ENCODE results near the gene UBASH3B.

UBASH3B gene

GRCh38 chr11:122777343-122777742 lies 121.8 kb downstream of the UBASH3B start:
- DNase-seq (ENCODE audit: low read depth in 1 of 2, low spot score in 1 of 2) = no peak
- no peak for TF ChIP-seq REST (IDR thresholded peaks at IDR 0.05; ENCODE audit: insufficient replicate concordance, low read depth)
- TF ChIP-seq SPI1 (IDR thresholded peaks at IDR 0.05; ENCODE audit: borderline replicate concordance, low read depth) = no peak
- no peak for TF ChIP-seq GABPA (IDR thresholded peaks at IDR 0.05; ENCODE audit: low read depth)
- no peak for TF ChIP-seq POLR2AphosphoS5 (IDR thresholded peaks at IDR 0.05; ENCODE audit: low read depth)
- no peak for TF ChIP-seq CTCF (IDR thresholded peaks at IDR 0.05; ENCODE audit: insufficient read depth, low read length)
- no peak overlapping the region for H3K27ac ChIP-seq (replicated peaks)
- no peak overlapping the region for H3K4me3 ChIP-seq (replicated peaks; ENCODE audit: insufficient read depth, low read length)
- no peaks in the 10 kb centered on the region for H3K27me3 ChIP-seq (ENCODE audit: insufficient read depth, poor library complexity, severe bottlenecking)

- Histone ChIP-seq H3K4me3 (replicated peaks; ENCODE audit: insufficient read depth, low read length) (no peak overlapping the region), H3K27me3 (ENCODE audit: insufficient read depth, poor library complexity, severe bottlenecking) (no peaks in the 10 kb centered on the region), H3K27ac (replicated peaks) (no peak overlapping the region)
- no peak for DNase-seq (ENCODE audit: low read depth in 1 of 2, low spot score in 1 of 2)
- TF ChIP-seq POLR2AphosphoS5 (IDR thresholded peaks at IDR 0.05; ENCODE audit: low read depth) (no peak), GABPA (IDR thresholded peaks at IDR 0.05; ENCODE audit: low read depth) (no peak), SPI1 (IDR thresholded peaks at IDR 0.05; ENCODE audit: borderline replicate concordance, low read depth) (no peak), CTCF (IDR thresholded peaks at IDR 0.05; ENCODE audit: insufficient read depth, low read length) (no peak), REST (IDR thresholded peaks at IDR 0.05; ENCODE audit: insufficient replicate concordance, low read depth) (no peak)
Observed at GRCh38 chr11:122778148-122778547, 122.6 kb downstream of the UBASH3B start.

- TF ChIP-seq POLR2AphosphoS5 (IDR thresholded peaks at IDR 0.05; ENCODE audit: low read depth) (no peak), GABPA (IDR thresholded peaks at IDR 0.05; ENCODE audit: low read depth) (no peak), SPI1 (IDR thresholded peaks at IDR 0.05; ENCODE audit: borderline replicate concordance, low read depth) (peak; percentile 82)
- DNase-seq (ENCODE audit: low read depth in 1 of 2, low spot score in 1 of 2) = peak in 1 of 2 experiments; percentile 58
- Histone ChIP-seq H3K27me3 (ENCODE audit: insufficient read depth, poor library complexity, severe bottlenecking) (no peaks in the 10 kb centered on the region), H3K27ac (replicated peaks) (no peak overlapping the region), H3K4me3 (replicated peaks; ENCODE audit: insufficient read depth, low read length) (no peak overlapping the region)
Observed at GRCh38 chr11:122779047-122779629, 123.6 kb downstream of the UBASH3B start.

- DNase-seq (ENCODE audit: low read depth in 1 of 2, low spot score in 1 of 2) = no peak
- Histone ChIP-seq H3K27ac (replicated peaks) (no peak overlapping the region), H3K27me3 (ENCODE audit: insufficient read depth, poor library complexity, severe bottlenecking) (no peaks in the 10 kb centered on the region), H3K4me3 (replicated peaks; ENCODE audit: insufficient read depth, low read length) (no peak overlapping the region)
- TF ChIP-seq GABPA (IDR thresholded peaks at IDR 0.05; ENCODE audit: low read depth) (no peak), CTCF (IDR thresholded peaks at IDR 0.05; ENCODE audit: insufficient read depth, low read length) (no peak), POLR2AphosphoS5 (IDR thresholded peaks at IDR 0.05; ENCODE audit: low read depth) (no peak), SPI1 (IDR thresholded peaks at IDR 0.05; ENCODE audit: borderline replicate concordance, low read depth) (no peak), REST (IDR thresholded peaks at IDR 0.05; ENCODE audit: insufficient replicate concordance, low read depth) (no peak)
Observed at GRCh38 chr11:122780296-122780949, 124.9 kb downstream of the UBASH3B start.

All from HL-60 (cell line).